Vagina (tissue), 2 donors: ENCODE results near the gene KIF11. TPM values are rescaled to one million over a fixed set of nuclear protein-coding genes. Genes with fewer than 3 reads are reported as not detected.
"Not testable (repeated sequence)": the region's sequence is repeated elsewhere in the genome, so short reads cannot be mapped to it uniquely, and the experiment has no call there.

ENCODE experiments used
- DNase-seq, 2 donors: peaks; one replicate each; pipeline ENCODE4 v3.0.0-alpha.2; 2017; ENCODE audit errors: extremely low spot score in 2 of 2
- H3K27ac ChIP-seq: fragments of 200-600 bp; sonication (generic); one replicate; pipeline ENCODE4 v1.5.1; 2019
- H3K27me3 ChIP-seq: fragments of 200-600 bp; sonication (generic); one replicate; pipeline ENCODE4 v1.5.1; 2019
- H3K36me3 ChIP-seq, 2 donors: fragments of 200-600 bp; sonication (generic); one replicate each; pipeline ENCODE4 v1.5.1; 2017 to 2019
- H3K4me1 ChIP-seq: fragments of 200-600 bp; sonication (generic); one replicate; pipeline ENCODE4 v1.5.1; 2019
- H3K4me3 ChIP-seq, 2 donors: fragments of 200-600 bp; sonication (generic); 1 replicate in 1 of 2; 2 replicates in 1 of 2; pipeline ENCODE4 v1.5.1; 2016 to 2019
- H3K9me3 ChIP-seq: fragments of 200-600 bp; sonication (generic); one replicate; pipeline ENCODE4 v1.5.1; 2019
- CTCF ChIP-seq, 3 experiments: fragments of 450-650 bp in 2 of 3; fragments of 200-600 bp in 1 of 3; sonication (generic) in 1 of 3; IDR thresholded peaks; one replicate each; pipeline ENCODE4 v1.5.1; 2017 to 2019; ENCODE audit warnings: antibody characterized with exemption in 3 of 3, mild to moderate bottlenecking in 2 of 3, moderate library complexity in 2 of 3
- POLR2A ChIP-seq, 2 donors: fragments of 450-650 bp; IDR thresholded peaks; one replicate each; pipeline ENCODE4 v1.6.1; 2017; ENCODE audit warnings: antibody characterized with exemption in 2 of 2, mild to moderate bottlenecking in 2 of 2, moderate library complexity in 2 of 2
- POLR2AphosphoS5 ChIP-seq, 2 donors: sonication (generic); formaldehyde crosslinking; IDR thresholded peaks; one replicate each; pipeline ENCODE4 v1.9.0; 2017; ENCODE audit warnings: antibody characterized with exemption in 2 of 2, mild to moderate bottlenecking in 2 of 2, low read depth in 1 of 2; ENCODE audit not compliant: insufficient read depth in 1 of 2
- intact Hi-C: fragments of 100-400 bp; cut with DNase I; formaldehyde crosslinking; loops from one replicate; pipeline ENCODE4 v1.15.1; 2023
- total RNA-seq: library from RNA; depleted of rRNA; stranded (reverse); fragments of >200 nt; gene quantifications from one replicate; pipeline ENCODE4 v1.2.3, GENCODE V29; 2016

Gene KIF11
- total RNA-seq, 1 donor from 2014 or later = 3.4 TPM

- intact Hi-C loops = no loop called here
- TF ChIP-seq POLR2AphosphoS5 (IDR thresholded peaks at IDR 0.05; ENCODE audit: insufficient read depth in 1 of 2, low read depth in 1 of 2) (no peak), CTCF (IDR thresholded peaks at IDR 0.05) (no peak), POLR2A (IDR thresholded peaks at IDR 0.05) (no peak)
- H3K9me3 ChIP-seq = no peaks in the 10 kb centered on the region
Observed at GRCh38 chr10:92640107-92640506, 47.2 kb downstream of the KIF11 start.

GRCh38 chr10:92641492-92641891 lies 48.6 kb downstream of the KIF11 start:
- intact Hi-C loops = no loop called here
- Histone ChIP-seq H3K4me1 (no peaks in the 10 kb centered on the region), H3K27ac (no peak overlapping the region), H3K27me3 (no peaks in the 10 kb centered on the region), H3K9me3 (no peaks in the 10 kb centered on the region), H3K4me3 (no peak overlapping the region), H3K36me3 (no peaks in the 10 kb centered on the region)
- TF ChIP-seq POLR2AphosphoS5 (IDR thresholded peaks at IDR 0.05; ENCODE audit: insufficient read depth in 1 of 2, low read depth in 1 of 2) = no peak
- no peak for TF ChIP-seq CTCF (IDR thresholded peaks at IDR 0.05)
- no peak for TF ChIP-seq POLR2A (IDR thresholded peaks at IDR 0.05)
- no peak for DNase-seq

More at GRCh38 chr10:92640107-92640506, 47.2 kb downstream of the KIF11 start:
- H3K27ac ChIP-seq = no peak overlapping the region
- H3K4me3 ChIP-seq = no peak overlapping the region
- no peaks in the 10 kb centered on the region for H3K27me3 ChIP-seq
- no peak for DNase-seq
- no peaks in the 10 kb centered on the region for H3K4me1 ChIP-seq
- H3K36me3 ChIP-seq = no peaks in the 10 kb centered on the region

DNA sequence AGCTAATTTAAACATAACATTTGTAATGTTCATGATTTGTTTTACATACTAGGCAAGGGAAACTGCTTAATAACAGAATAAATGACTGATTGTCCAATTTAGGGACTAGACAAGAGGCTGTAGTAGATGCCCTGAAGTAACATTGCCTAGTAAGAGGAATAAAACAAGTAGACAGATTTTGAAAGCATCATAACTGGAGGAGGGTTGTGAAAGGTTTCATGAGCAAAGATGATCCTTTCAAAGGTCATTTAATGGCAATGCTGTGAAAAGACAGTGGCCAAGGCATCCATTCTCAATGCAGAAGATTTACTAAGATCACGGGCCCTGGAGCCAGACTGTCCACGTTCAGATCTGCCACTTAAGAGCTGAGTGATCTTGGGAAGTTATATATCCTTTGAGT lies 52.0 kb downstream of the KIF11 start:
- H3K4me3 ChIP-seq = no peak overlapping the region
- TF ChIP-seq CTCF (IDR thresholded peaks at IDR 0.05) = no peak
- no peak for TF ChIP-seq POLR2A (IDR thresholded peaks at IDR 0.05)
- TF ChIP-seq POLR2AphosphoS5 (IDR thresholded peaks at IDR 0.05; ENCODE audit: insufficient read depth in 1 of 2, low read depth in 1 of 2) = no peak
- H3K27ac ChIP-seq = no peak overlapping the region
- H3K27me3 ChIP-seq = no peaks in the 10 kb centered on the region
- no peak for DNase-seq
- H3K36me3 ChIP-seq = no peaks in the 10 kb centered on the region
- H3K4me1 ChIP-seq = no peaks in the 10 kb centered on the region
- intact Hi-C loops = no loop called here
- H3K9me3 ChIP-seq = no peaks in the 10 kb centered on the region

DNA sequence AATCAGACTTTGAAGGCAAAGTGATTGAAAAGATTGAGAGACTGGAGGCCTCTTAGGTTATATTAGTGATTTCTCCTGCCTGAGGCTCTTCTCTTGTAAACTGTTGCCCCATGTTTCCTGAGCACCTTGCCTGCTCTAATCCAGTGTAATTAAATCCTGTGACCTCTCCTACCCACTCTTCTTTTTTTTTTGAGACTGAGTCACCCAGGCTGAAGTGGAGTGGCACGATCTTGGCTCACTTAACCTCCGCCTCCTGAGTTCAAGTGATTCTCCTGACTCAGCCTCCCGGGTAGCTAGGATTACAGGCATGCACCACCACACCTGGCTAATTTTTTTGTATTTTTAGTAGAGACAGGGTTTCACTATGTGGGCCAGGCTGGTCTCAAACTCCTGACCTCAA lies 57.9 kb downstream of the KIF11 start:
- H3K4me3 ChIP-seq, H3K27me3 ChIP-seq, DNase-seq, intact Hi-C loops, H3K9me3 ChIP-seq, H3K4me1 ChIP-seq, H3K27ac ChIP-seq, H3K36me3 ChIP-seq: not testable (repeated sequence)

- DNase-seq = no peak
- no peaks in the 10 kb centered on the region for H3K27me3 ChIP-seq
- H3K9me3 ChIP-seq = no peaks in the 10 kb centered on the region
- H3K4me3 ChIP-seq = no peak overlapping the region
- H3K36me3 ChIP-seq = no peaks in the 10 kb centered on the region
- no peak overlapping the region for H3K27ac ChIP-seq
- no peaks in the 10 kb centered on the region for H3K4me1 ChIP-seq
- intact Hi-C loops = no loop called here
- TF ChIP-seq CTCF (IDR thresholded peaks at IDR 0.05) (no peak), POLR2A (IDR thresholded peaks at IDR 0.05) (no peak), POLR2AphosphoS5 (IDR thresholded peaks at IDR 0.05; ENCODE audit: insufficient read depth in 1 of 2, low read depth in 1 of 2) (no peak)
Observed at GRCh38 chr10:92655426-92655825, 62.5 kb downstream of the KIF11 start.
